ENCODE measurements around the gene FOXL1. TPM values are rescaled to one million over a fixed set of nuclear protein-coding genes. Genes with fewer than 3 reads are reported as not detected.

Gene FOXL1
- polyA plus RNA-seq, 3 donors = not detected

DNA sequence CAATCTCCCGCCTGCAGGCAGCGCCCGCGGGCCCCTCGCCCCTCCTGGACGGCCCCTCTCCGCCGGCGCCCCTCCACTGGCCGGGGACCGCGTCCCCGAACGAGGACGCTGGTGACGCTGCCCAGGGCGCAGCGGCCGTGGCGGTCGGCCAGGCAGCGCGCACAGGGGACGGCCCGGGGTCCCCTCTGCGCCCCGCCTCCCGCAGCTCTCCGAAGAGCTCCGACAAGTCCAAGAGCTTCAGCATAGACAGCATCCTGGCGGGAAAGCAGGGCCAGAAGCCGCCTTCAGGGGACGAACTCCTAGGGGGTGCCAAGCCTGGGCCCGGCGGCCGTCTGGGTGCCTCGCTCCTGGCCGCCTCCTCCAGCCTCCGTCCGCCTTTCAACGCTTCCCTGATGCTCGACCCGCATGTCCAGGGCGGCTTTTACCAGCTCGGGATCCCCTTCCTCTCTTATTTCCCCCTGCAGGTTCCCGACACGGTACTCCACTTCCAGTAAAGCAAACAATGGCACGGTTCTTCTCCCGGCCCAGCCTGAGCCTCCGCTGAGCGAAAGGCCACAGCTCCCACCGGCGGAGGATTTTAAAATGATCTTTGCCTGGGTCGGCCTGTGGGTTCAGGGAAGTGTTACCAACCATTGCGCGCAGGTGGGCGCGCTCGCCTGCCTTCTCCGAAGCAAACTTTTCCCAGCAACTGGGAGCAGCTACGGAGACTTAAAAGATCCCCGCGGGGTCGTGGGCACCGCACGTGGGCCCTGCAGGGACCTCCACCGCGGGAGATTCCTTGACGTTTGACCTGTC is 1.1 kb downstream of the FOXL1 start:
- Mint-ChIP-seq H3K27ac (no peak overlapping the region), H3K27me3 (ENCODE audit: low read depth in 3 of 3) (peaks cover 71 to 76% (median 72%) of the 10 kb centered on the region in 3 donors), H3K4me1 (peaks cover 13% of the 10 kb centered on the region), H3K36me3 (peaks cover 0 to 6% of the 10 kb centered on the region in 2 donors), H3K4me3 (peak overlapping the region in 1 of 2 donors; percentile 80), H3K9me3 (peaks cover 0 to 11% (median 5%) of the 10 kb centered on the region in 7 donors)
- Histone ChIP-seq H3K36me3 (replicated peaks in 1 of 2; ENCODE audit: control insufficient read depth in 1 of 2, insufficient read depth in 2 of 2, low read length in 2 of 2) (no peaks in the 10 kb centered on the region), H3K4me3 (replicated peaks in 1 of 3; ENCODE audit: low read depth in 2 of 3, low read length in 3 of 3) (no peak overlapping the region), H3K4me1 (ENCODE audit: control insufficient read depth in 1 of 2, insufficient read depth in 2 of 2, low read length in 2 of 2) (peaks cover 12 to 17% of the 10 kb centered on the region in 2 donors), H3K79me2 (ENCODE audit: insufficient read depth, low read length) (no peaks in the 10 kb centered on the region), H3K9me3 (replicated peaks in 1 of 2; ENCODE audit: control insufficient read depth in 1 of 2, insufficient read depth in 1 of 2, low read length in 2 of 2) (peaks cover 7 to 11% of the 10 kb centered on the region in 2 donors), H3K9ac (ENCODE audit: insufficient read depth, low read length, poor library complexity, severe bottlenecking) (no peak overlapping the region), H3K27me3 (ENCODE audit: control insufficient read depth in 2 of 2, insufficient read depth in 2 of 2, low read length in 2 of 2) (peaks cover 36 to 69% of the 10 kb centered on the region in 2 donors), H2AFZ (ENCODE audit: insufficient read depth, low read depth, low read length, poor library complexity, severe bottlenecking) (no peak overlapping the region), H3K4me2 (replicated peaks; ENCODE audit: extremely low read depth, low read length, poor library complexity, severe bottlenecking) (no peak overlapping the region), H3K27ac (ENCODE audit: low read depth in 1 of 2, low read length in 2 of 2) (no peak overlapping the region), H4K20me1 (ENCODE audit: insufficient read depth, low read length) (no peaks in the 10 kb centered on the region)
- no peak for DNase-seq
- TF ChIP-seq, protein P1, sequence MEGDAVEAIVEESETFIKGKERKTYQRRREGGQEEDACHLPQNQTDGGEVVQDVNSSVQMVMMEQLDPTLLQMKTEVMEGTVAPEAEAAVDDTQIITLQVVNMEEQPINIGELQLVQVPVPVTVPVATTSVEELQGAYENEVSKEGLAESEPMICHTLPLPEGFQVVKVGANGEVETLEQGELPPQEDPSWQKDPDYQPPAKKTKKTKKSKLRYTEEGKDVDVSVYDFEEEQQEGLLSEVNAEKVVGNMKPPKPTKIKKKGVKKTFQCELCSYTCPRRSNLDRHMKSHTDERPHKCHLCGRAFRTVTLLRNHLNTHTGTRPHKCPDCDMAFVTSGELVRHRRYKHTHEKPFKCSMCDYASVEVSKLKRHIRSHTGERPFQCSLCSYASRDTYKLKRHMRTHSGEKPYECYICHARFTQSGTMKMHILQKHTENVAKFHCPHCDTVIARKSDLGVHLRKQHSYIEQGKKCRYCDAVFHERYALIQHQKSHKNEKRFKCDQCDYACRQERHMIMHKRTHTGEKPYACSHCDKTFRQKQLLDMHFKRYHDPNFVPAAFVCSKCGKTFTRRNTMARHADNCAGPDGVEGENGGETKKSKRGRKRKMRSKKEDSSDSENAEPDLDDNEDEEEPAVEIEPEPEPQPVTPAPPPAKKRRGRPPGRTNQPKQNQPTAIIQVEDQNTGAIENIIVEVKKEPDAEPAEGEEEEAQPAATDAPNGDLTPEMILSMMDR (IDR thresholded peaks at IDR 0.05) = no peak
- WGBS (ENCODE audit: insufficient coverage) = 14% methylated on average over 69 of the region's 69 CpGs
- intact Hi-C loops (cut with micrococcal nuclease) = no loop called here

DNA sequence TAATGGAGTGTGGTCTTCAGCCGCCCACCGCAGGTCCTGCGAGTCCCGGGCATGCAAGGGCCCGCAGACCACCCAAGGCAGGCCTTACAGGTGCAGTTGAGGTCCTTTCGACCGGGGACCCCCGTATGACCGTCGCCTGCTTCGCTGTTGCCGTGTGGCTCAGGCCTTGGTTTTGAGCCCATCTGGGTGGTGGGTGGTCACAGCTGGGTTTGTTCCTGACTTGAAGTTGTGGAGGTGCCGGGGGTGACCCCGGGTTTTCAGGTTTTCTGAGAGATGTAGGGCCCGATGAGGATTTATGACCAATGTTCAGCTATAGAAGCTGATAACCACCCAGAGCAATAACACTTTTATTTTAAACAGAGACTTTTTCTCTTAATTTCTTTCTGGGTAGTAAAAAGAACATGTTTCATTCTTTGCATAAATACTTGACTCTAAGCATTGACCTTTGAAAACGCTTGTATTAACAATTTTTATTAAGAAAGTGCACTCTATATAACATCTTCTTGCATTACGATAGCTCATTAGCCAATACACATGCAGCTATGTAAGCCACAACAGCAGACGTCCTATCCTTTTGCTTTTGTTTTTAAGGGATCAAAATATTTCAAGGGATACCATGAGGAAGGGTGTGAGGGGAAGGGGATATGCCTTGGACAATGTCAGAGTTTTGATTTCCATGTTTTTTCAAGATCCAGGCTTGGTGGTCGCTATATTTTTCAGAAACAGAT is 1.9 kb downstream of the FOXL1 start:
- H3K36me3 ChIP-seq (replicated peaks in 1 of 2; ENCODE audit: control insufficient read depth in 1 of 2, insufficient read depth in 2 of 2, low read length in 2 of 2) = no peaks in the 10 kb centered on the region
- TF ChIP-seq, protein P1 (IDR thresholded peaks at IDR 0.05) = no peak
- H3K27ac ChIP-seq (ENCODE audit: low read depth in 1 of 2, low read length in 2 of 2) = no peak overlapping the region
- Mint-ChIP-seq H3K36me3 (peaks cover 0 to 6% of the 10 kb centered on the region in 2 donors), H3K4me3 (peak overlapping the region in 1 of 2 donors; percentile 80), H3K9me3 (peaks cover 0 to 11% (median 5%) of the 10 kb centered on the region in 7 donors), H3K4me1 (peaks cover 13% of the 10 kb centered on the region), H3K27ac (peak overlapping the region in 1 of 7 donors; percentile 33), H3K27me3 (ENCODE audit: low read depth in 3 of 3) (peaks cover 64 to 68% (median 64%) of the 10 kb centered on the region in 3 donors)
- H3K9ac ChIP-seq (ENCODE audit: insufficient read depth, low read length, poor library complexity, severe bottlenecking) = no peak overlapping the region
- no peak overlapping the region for H3K4me2 ChIP-seq (replicated peaks; ENCODE audit: extremely low read depth, low read length, poor library complexity, severe bottlenecking)
- H3K9me3 ChIP-seq (replicated peaks in 1 of 2; ENCODE audit: control insufficient read depth in 1 of 2, insufficient read depth in 1 of 2, low read length in 2 of 2) = peaks cover 7 to 11% of the 10 kb centered on the region in 2 donors
- no peak overlapping the region for H2AFZ ChIP-seq (ENCODE audit: insufficient read depth, low read depth, low read length, poor library complexity, severe bottlenecking)
- WGBS (ENCODE audit: insufficient coverage) = 70% methylated on average over 9 of the region's 19 CpGs
- H3K4me1 ChIP-seq (ENCODE audit: control insufficient read depth in 1 of 2, insufficient read depth in 2 of 2, low read length in 2 of 2) = peaks cover 12 to 17% of the 10 kb centered on the region in 2 donors
- no peaks in the 10 kb centered on the region for H3K79me2 ChIP-seq (ENCODE audit: insufficient read depth, low read length)
- intact Hi-C loops (cut with micrococcal nuclease) = no loop called here
- H4K20me1 ChIP-seq (ENCODE audit: insufficient read depth, low read length) = no peaks in the 10 kb centered on the region
- H3K27me3 ChIP-seq (ENCODE audit: control insufficient read depth in 2 of 2, insufficient read depth in 2 of 2, low read length in 2 of 2) = peaks cover 36 to 61% of the 10 kb centered on the region in 2 donors
- no peak for DNase-seq
- no peak overlapping the region for H3K4me3 ChIP-seq (replicated peaks in 1 of 3; ENCODE audit: low read depth in 2 of 3, low read length in 3 of 3)

Measured in CD14-positive monocyte (primary cell).